Kidney glomerular epithelial cell (primary cell): ENCODE data around the gene JUNB.

Experiments
- DNase-seq: peaks from one replicate; lab custom pipeline; 2025; lab: John Stamatoyannopoulos, UW

Gene JUNB

GRCh38 chr19:12791345-12792050, at the start of gene JUNB:
Gene JUNB (plus strand): TSS chr19:12791486. CDS start chr19:12791772, 286 bp downstream.
- DNase-seq = peak; percentile 96

DNA sequence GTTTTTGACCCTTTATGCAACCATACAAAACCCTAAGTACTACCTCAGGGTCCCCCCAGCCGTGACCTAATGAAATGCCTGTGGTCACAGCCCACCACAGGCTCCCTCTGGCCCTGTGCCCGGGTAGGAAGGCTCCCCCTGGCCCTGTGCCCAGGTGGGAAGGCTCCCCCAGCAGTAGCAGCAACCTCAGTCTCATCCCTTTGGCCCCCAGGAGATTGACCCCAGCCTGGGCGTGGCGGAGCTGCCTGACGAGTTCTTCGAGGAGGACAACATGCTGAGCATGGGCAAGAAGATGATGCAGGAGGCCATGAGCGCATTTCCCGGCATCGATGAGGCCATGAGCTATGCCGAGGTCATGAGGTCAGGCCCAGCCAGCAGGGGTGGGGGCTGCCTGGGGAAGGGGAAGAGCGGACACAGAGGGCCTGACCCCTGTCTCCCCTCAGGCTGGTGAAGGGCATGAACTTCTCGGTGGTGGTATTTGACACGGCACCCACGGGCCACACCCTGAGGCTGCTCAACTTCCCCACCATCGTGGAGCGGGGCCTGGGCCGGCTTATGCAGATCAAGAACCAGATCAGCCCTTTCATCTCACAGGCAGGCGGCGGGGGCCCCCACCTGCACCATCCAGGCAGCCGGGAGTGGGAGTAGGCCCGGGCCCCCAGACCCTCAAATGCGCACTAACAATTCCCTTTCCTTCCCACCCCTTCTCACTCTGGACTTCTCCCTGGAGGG, 46.0 kb upstream of the JUNB start:
- DNase-seq = no peak

DNA sequence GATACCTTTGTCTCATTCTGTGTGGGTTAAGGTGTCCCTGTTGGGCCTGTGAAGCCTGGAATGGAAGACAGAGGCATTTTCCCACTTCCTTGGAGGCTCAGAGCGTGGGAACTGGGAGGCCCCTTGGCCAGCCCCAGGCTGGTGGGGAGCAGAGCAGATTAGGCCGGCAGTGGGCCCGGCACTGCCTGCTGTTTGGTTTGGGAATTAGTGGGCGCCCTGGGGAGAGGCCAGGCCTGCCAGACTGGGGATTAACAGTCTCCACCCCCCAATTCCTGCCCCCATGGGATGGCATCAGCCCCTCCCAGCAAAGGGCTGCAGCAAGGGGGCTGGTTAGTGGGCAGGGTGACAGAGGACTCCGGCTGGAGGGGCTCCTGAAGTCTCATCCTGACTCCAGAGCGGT, 42.8 kb upstream of the JUNB start:
- DNase-seq = no peak

- DNase-seq = no peak
Observed at GRCh38 chr19:12749938-12750521, 41.3 kb upstream of the JUNB start.

DNA sequence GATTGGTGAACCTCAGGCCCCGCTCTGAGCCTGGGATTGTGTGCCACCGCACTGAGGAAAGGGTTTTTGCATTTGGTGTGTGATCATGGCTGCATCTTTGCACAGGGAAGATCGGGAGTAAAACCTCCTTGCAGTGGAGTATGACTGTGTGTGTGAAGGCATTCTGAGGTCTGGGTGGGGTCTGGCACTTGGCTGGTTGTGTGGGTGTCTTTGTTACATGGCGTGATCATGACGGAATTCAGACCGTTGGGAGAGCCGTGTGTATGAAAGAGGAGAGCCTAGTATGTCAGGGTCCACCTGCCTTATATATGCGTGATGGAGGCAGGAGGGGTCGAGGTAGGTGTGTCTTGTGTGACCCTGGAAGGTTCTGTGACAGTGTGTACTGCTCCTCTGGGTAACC, 40.4 kb upstream of the JUNB start:
- no peak for DNase-seq

DNA sequence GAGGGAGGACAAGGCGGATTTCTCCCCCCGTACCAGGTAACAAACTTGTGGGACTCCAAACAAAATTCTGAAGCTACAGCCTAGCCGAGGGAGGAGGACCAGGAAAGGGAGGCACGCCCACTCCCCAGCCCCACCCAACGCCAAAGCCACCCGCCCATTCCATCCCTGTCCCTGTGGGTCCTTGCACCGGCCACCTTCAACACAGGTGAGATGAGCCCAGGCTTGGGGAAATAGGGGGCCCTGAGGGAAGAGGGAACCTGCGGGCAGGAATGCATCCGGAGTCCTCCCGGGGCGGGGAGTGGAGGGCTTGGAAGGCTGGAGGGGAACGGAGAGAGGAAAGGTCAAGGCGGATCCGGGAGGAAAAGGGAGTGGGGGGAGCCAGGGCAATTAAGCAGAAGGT, 39.7 kb upstream of the JUNB start, which contains the start of gene BEST2:
BEST2 (plus strand) TSS at position 157 of the 400 bp plus-strand sequence. CDS start 802 bp downstream, outside the sequence.
- no peak for DNase-seq

DNA sequence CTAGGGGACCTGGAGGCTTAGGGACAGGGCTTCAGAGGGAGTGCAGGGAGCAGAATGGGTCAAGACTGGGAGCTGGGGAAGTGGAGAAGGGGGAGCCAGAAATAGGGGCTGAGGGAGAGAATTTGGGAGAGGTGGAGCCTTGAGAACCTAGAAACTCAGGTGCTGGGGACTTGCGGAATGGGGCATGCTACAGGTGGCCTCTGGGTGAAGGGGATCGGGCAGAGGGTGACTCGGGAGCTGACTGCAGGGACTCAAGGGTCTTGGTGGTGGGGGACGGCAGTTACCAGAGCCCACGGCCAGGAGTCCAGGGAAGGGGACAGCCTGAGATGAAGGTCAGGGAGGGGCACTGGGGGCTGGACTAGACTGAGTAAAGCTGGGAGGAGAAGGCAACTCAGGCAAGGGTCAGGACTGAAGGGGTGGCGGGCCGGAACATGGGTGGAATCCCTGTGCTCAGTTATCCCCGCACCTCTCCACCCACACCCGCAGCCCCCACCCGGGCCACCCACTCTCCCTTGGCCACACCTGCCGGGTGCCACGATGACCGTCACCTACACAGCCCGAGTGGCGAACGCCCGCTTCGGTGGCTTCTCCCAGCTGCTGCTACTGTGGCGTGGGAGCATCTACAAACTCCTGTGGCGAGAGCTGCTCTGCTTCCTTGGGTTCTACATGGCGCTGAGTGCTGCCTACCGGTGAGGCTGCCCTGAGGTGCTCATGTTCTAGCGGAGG, 39.1 kb upstream of the JUNB start:
- DNase-seq = no peak

- DNase-seq = no peak
Observed at GRCh38 chr19:12754465-12755196, 36.7 kb upstream of the JUNB start.

GRCh38 chr19:12756150-12756883, 35.0 kb upstream of the JUNB start:
- no peak for DNase-seq

DNA sequence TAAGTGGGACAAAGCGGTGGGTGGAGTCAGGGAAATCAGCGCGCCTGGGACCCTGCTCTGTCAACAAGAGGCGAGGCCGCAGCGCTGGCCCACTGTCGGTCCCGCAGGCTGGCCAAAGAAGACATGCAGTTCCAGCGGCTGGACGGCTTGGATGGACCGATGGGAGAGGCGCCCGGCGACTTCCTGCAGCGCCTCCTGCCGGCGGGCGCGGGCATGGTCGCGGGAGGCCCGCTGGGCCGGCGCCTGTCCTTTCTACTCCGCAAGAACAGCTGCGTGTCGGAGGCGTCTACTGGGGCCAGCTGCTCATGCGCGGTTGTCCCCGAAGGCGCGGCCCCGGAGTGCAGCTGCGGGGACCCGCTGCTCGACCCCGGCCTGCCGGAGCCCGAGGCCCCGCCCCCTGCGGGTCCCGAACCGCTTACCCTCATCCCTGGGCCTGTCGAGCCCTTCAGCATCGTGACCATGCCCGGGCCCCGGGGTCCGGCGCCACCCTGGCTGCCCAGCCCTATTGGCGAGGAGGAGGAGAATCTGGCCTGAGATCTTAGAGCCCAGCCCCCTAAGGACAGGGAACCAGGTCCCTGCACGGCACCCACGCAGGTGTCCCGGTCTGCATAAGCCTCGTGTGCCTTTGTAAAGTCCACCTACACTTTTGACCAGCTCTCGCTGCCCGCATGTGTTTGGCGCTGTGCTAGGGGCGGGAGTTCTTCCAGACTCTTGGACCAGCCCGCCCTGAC, 33.6 kb upstream of the JUNB start:
- no peak for DNase-seq

DNA sequence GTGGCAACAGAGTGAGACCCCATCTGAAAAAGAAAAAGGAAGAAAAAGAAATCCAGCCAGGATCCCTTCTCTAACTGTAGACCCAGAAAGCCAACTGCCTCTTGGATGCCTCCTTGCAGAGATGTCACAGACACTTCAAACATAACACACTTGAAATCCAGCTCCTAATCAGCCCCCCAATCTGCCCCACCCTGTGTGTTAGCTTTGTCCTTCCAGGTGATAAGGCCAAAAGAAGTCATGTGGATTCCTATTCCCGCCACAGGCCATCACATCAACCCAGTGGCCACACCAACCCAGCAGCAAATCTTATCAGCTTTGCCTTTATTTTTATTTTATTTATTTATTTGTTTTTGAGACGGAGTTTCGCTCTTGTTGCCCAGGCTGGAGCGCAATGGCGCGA, 31.6 kb upstream of the JUNB start:
- DNase-seq = no peak

- DNase-seq = no peak
Observed at GRCh38 chr19:12763100-12763499, 28.2 kb upstream of the JUNB start.

- no peak for DNase-seq
Observed at GRCh38 chr19:12764698-12765097, 26.6 kb upstream of the JUNB start.

GRCh38 chr19:12766051-12766521, 25.2 kb upstream of the JUNB start:
- peak; percentile 80 for DNase-seq

GRCh38 chr19:12767150-12767549, 24.1 kb upstream of the JUNB start:
- DNase-seq = no peak

DNA sequence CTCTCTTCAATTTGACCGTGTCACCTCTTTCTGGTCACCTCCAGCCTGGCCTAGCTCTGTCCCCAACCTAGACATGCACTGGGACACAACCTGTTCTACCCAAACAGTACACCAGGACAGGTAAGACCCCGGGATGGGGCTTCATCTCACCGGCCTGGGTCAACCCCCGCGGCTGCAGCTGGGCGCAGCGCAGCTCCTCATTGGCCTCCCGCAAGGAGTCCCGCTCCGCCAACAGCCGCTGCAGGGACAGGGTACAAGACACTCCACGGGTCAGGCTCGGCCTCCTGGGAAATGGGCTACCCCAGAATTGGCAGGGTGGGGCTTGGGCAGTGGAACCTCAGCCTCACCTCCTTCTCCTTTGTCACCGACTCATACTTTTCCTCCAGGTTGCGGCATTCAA, 23.6 kb upstream of the JUNB start:
- DNase-seq = no peak

GRCh38 chr19:12769689-12770088, 21.6 kb upstream of the JUNB start:
- no peak for DNase-seq

GRCh38 chr19:12770922-12771321, 20.4 kb upstream of the JUNB start:
- DNase-seq = no peak

GRCh38 chr19:12772323-12772722, 19.0 kb upstream of the JUNB start:
- no peak for DNase-seq

DNA sequence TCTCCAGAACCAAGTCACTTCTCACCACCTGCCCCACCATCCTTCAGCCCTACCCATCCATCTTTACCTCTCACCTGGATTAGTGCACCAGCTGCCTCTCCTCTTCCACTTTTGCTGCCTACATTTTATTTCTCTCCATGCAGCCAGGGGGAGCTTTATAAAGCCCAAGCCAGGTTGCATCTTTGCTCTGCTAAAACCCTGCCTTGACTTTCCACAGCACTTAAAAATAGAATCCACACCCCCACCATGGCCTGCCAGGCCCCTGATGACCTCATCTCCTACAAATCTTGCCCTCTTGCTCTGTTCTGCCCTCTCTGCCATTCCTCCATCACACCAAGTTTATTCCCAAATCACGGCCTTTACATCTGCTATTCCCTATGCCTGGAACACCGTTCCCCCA, 17.7 kb upstream of the JUNB start:
- DNase-seq = no peak
